ENCODE results near the gene HMGXB4.
A peak's percentile ranks its signal among the peaks of the same experiment; 100 is the strongest.
"Not testable (repeated sequence)": the region's sequence is repeated elsewhere in the genome, so short reads cannot be mapped to it uniquely, and the experiment has no call there.

Gene HMGXB4

GRCh38 chr22:35257321-35258190 is at the start of gene HMGXB4:
TSS of gene HMGXB4 (plus strand) at chr22:35257493. CDS start at chr22:35262391, 4,898 bp downstream.
- DNase-seq = peak; percentile 87

- DNase-seq = no peak
These were observed 49.3 kb upstream of the HMGXB4 start for GRCh38 chr22:35208003-35208402.

- DNase-seq = no peak
These were observed 48.1 kb upstream of the HMGXB4 start for GRCh38 chr22:35209203-35209602.

GRCh38 chr22:35212009-35212408 is 45.3 kb upstream of the HMGXB4 start:
- no peak for DNase-seq

GRCh38 chr22:35212996-35213395 is 44.3 kb upstream of the HMGXB4 start:
- no peak for DNase-seq

GRCh38 chr22:35214968-35215367 is 42.3 kb upstream of the HMGXB4 start:
- DNase-seq = no peak

- no peak for DNase-seq
These were observed 41.3 kb upstream of the HMGXB4 start for GRCh38 chr22:35215993-35216392.

GRCh38 chr22:35217527-35217926 is 39.8 kb upstream of the HMGXB4 start:
- no peak for DNase-seq

- no peak for DNase-seq
These were observed 39.2 kb upstream of the HMGXB4 start for GRCh38 chr22:35218079-35218478.

GRCh38 chr22:35219012-35219411 is 38.3 kb upstream of the HMGXB4 start:
- DNase-seq = no peak

GRCh38 chr22:35220221-35220620 is 37.1 kb upstream of the HMGXB4 start:
- DNase-seq = no peak

GRCh38 chr22:35225010-35225409 is 32.3 kb upstream of the HMGXB4 start:
- DNase-seq = no peak

- no peak for DNase-seq
These were observed 30.2 kb upstream of the HMGXB4 start for GRCh38 chr22:35226958-35227647.

GRCh38 chr22:35229865-35230264 is 27.4 kb upstream of the HMGXB4 start:
- no peak for DNase-seq

GRCh38 chr22:35230417-35230816 is 26.9 kb upstream of the HMGXB4 start:
- no peak for DNase-seq

- no peak for DNase-seq
These were observed 26.3 kb upstream of the HMGXB4 start for GRCh38 chr22:35230839-35231584.

GRCh38 chr22:35231585-35232084 is 25.7 kb upstream of the HMGXB4 start:
- DNase-seq = peak; percentile 64

GRCh38 chr22:35238749-35239148 is 18.5 kb upstream of the HMGXB4 start:
- not testable (repeated sequence) for DNase-seq

GRCh38 chr22:35244507-35244906 is 12.8 kb upstream of the HMGXB4 start:
- not testable (repeated sequence) for DNase-seq

- no peak for DNase-seq
These were observed 7.1 kb upstream of the HMGXB4 start for GRCh38 chr22:35250156-35250555.

- no peak for DNase-seq
These were observed 3.3 kb upstream of the HMGXB4 start for GRCh38 chr22:35253946-35254345.

- no peak for DNase-seq
These were observed 332 bp upstream of the HMGXB4 start for GRCh38 chr22:35257002-35257320.

GRCh38 chr22:35258191-35258988 is 1.1 kb downstream of the HMGXB4 start:
- DNase-seq = no peak

Data from stimulated activated naive CD4-positive, alpha-beta T cell treated with Interleukin-2 at 50 U/mL for 16 hours (primary cell).